Measurements from ENCODE around the gene FOXRED1.

- TF ChIP-seq, protein P1, sequence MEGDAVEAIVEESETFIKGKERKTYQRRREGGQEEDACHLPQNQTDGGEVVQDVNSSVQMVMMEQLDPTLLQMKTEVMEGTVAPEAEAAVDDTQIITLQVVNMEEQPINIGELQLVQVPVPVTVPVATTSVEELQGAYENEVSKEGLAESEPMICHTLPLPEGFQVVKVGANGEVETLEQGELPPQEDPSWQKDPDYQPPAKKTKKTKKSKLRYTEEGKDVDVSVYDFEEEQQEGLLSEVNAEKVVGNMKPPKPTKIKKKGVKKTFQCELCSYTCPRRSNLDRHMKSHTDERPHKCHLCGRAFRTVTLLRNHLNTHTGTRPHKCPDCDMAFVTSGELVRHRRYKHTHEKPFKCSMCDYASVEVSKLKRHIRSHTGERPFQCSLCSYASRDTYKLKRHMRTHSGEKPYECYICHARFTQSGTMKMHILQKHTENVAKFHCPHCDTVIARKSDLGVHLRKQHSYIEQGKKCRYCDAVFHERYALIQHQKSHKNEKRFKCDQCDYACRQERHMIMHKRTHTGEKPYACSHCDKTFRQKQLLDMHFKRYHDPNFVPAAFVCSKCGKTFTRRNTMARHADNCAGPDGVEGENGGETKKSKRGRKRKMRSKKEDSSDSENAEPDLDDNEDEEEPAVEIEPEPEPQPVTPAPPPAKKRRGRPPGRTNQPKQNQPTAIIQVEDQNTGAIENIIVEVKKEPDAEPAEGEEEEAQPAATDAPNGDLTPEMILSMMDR (IDR thresholded peaks at IDR 0.05; ENCODE audit: low read depth, low read length, poor library complexity, severe bottlenecking), result no peak
- no peak for TF ChIP-seq EZH2phosphoT487 (IDR thresholded peaks at IDR 0.05; ENCODE audit: borderline replicate concordance, low read length)
Observed at GRCh38 chr11:126308271-126308671, 39.3 kb downstream of the FOXRED1 start.

All from DOHH2 (cell line).